Measurements from ENCODE around the gene INMT.

Gene INMT

DNA sequence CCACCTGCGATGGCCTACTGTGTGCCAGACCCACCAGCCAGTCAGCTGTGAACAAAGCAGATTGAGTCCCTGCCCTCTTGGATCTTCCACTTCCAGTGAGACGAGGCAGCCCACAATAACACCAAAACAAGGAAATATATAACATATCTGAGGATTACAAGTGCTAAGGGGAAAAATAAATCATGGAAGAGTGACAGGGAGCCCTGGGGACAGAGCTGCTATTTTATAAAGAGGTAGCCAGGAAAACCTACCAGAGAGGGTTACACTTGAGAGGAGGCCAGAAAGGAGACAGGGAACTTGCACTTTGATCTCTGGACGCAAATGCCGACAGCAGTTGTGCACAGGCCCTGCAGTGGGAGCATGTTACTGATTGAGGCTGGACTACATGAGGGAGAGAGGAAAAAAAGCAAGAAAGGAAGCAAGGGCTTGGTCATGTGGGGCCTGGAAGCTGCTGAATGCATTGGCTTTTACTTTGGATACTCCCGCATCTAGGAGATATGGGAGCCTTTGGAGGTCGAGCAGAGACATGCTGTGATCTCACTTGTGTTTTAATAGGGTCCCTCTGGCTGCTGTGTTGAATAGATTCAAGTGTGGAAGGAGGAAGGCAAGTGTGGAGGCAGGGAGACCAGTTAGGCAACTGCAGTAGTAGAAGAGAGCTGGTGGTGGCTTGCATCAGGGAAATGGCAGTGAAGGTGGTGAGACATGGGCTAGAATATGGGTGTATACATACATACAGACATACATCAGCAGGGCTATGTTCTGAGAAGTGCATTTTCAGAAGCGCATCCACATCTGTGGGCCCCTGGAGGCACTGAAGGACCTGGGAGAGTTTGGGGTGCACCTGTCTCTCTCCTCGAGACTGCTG lies 45.5 kb downstream of the INMT start:
- Histone ChIP-seq H3K4me1 (ENCODE audit: insufficient read depth, low read length, poor library complexity, severe bottlenecking) (peaks cover 23% of the 10 kb centered on the region), H3K4me3 (ENCODE audit: low read length, poor library complexity, severe bottlenecking) (no peak overlapping the region), H3K9me2 (replicated peaks; ENCODE audit: low read depth, low read length) (no peaks in the 10 kb centered on the region), H2AFZ (ENCODE audit: low read length) (no peak overlapping the region; the same call in 1 of the 2 replicates), H3F3A (ENCODE audit: low read depth) (no peaks in the 10 kb centered on the region), H3K36me3 (ENCODE audit: insufficient read depth, low read length) (no peaks in the 10 kb centered on the region), H3K9me3 (ENCODE audit: insufficient read depth, low read depth, low read length) (no peaks in the 10 kb centered on the region), H3K79me2 (ENCODE audit: insufficient read depth, low read length) (no peaks in the 10 kb centered on the region), H4K20me1 (ENCODE audit: insufficient read depth, low read length, poor library complexity, severe bottlenecking) (no peaks in the 10 kb centered on the region), H3K4me2 (ENCODE audit: low read depth, low read length, poor library complexity, severe bottlenecking) (peak overlapping the region; percentile 35), H3K9ac (ENCODE audit: low read depth, low read length, poor library complexity, severe bottlenecking) (no peak overlapping the region), H3K27me3 (ENCODE audit: insufficient read depth, low read length, poor library complexity, severe bottlenecking) (no peaks in the 10 kb centered on the region)
- no peak for TF ChIP-seq EZH2phosphoT487 (IDR thresholded peaks at IDR 0.05; ENCODE audit: borderline replicate concordance)
- TF ChIP-seq, protein P1, sequence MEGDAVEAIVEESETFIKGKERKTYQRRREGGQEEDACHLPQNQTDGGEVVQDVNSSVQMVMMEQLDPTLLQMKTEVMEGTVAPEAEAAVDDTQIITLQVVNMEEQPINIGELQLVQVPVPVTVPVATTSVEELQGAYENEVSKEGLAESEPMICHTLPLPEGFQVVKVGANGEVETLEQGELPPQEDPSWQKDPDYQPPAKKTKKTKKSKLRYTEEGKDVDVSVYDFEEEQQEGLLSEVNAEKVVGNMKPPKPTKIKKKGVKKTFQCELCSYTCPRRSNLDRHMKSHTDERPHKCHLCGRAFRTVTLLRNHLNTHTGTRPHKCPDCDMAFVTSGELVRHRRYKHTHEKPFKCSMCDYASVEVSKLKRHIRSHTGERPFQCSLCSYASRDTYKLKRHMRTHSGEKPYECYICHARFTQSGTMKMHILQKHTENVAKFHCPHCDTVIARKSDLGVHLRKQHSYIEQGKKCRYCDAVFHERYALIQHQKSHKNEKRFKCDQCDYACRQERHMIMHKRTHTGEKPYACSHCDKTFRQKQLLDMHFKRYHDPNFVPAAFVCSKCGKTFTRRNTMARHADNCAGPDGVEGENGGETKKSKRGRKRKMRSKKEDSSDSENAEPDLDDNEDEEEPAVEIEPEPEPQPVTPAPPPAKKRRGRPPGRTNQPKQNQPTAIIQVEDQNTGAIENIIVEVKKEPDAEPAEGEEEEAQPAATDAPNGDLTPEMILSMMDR (conservative IDR thresholded peaks at IDR 0.05; ENCODE audit: low read length), result no peak

DNA sequence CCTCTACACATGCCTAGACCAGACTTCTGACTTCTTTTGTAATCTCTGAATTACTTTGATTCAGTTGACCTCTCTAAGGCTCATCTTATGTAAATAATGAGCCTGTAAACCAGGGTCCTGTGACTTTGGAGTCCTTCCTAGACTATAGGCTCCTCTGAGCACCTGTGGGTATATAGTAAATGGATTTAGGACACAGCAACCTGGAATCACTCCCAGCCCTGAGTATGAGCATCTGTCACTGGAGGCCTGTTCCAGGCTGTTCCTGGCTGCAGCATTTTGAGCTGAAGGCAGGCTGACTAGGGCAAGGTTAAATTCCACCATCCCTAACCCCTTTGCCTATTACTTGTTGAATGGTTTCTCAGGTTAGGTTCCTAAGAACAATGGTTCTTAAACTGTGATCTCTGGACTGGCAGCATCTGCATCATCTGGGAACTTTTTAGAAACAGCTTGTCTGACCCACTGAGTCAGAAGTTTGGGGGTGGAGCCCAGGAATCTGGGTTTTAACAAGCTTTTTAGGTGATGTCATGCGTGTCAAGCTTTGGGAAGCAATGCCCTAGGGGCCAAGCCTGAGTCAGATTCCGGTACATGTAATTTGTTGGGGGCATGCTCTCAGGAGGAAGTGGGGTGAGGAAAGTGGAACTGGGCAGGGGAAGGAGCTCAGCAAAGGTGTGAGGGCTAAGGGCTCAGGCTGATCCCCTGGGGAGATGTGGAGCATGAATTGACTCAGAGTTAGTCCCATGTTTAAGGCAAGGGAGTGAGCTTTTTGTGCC lies 47.5 kb downstream of the INMT start:
- H3K4me1 ChIP-seq (ENCODE audit: insufficient read depth, low read length, poor library complexity, severe bottlenecking), result peaks cover 23% of the 10 kb centered on the region
- H2AFZ ChIP-seq (ENCODE audit: low read length), result no peak overlapping the region
- no peaks in the 10 kb centered on the region for H4K20me1 ChIP-seq (ENCODE audit: insufficient read depth, low read length, poor library complexity, severe bottlenecking)
- H3K4me3 ChIP-seq (ENCODE audit: low read length, poor library complexity, severe bottlenecking), result no peak overlapping the region
- no peaks in the 10 kb centered on the region for H3K27me3 ChIP-seq (ENCODE audit: insufficient read depth, low read length, poor library complexity, severe bottlenecking)
- H3K9me2 ChIP-seq (replicated peaks; ENCODE audit: low read depth, low read length), result no peaks in the 10 kb centered on the region
- no peaks in the 10 kb centered on the region for H3K36me3 ChIP-seq (ENCODE audit: insufficient read depth, low read length)
- H3K4me2 ChIP-seq (ENCODE audit: low read depth, low read length, poor library complexity, severe bottlenecking), result no peak overlapping the region
- TF ChIP-seq, protein P1 (conservative IDR thresholded peaks at IDR 0.05; ENCODE audit: low read length), result no peak
- no peak for TF ChIP-seq EZH2phosphoT487 (IDR thresholded peaks at IDR 0.05; ENCODE audit: borderline replicate concordance)
- no peaks in the 10 kb centered on the region for H3F3A ChIP-seq (ENCODE audit: low read depth)
- H3K9me3 ChIP-seq (ENCODE audit: insufficient read depth, low read depth, low read length), result no peaks in the 10 kb centered on the region
- no peak overlapping the region for H3K9ac ChIP-seq (ENCODE audit: low read depth, low read length, poor library complexity, severe bottlenecking)
- H3K79me2 ChIP-seq (ENCODE audit: insufficient read depth, low read length), result no peaks in the 10 kb centered on the region

DNA sequence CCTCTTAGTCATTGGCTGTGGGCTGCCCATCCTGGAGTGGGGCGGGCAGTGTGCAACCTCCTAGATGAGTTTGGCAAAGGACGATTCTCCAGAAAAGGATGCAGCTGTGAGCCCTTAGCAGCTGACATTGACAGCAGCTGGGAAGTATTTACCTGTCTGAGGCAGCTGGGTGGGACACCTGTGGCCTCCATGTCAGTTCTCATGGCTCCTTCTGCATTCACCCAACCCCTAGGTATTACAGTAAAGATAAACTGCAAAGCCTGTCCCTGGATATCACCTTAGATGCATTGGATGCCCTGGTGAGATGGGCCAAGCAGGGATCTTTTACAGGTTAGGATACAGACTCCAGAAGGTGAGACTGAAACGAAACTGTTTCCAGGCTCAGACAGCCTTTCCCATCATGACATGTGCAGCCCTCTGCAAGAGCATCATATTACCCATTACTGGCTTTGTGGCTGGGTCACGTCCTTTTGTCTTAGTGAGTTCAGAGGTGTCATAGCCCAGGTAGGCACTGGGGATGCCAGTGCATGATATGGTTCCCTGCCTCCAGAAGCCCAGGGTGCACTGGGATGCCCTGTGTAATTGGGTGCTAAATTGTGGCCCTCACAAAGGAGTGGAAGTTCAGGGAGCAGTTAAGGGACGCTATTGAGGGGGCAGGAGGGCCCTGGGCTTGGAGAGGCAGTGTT lies 48.2 kb downstream of the INMT start:
- TF ChIP-seq, protein P1 (conservative IDR thresholded peaks at IDR 0.05; ENCODE audit: low read length), result no peak
- TF ChIP-seq EZH2phosphoT487 (IDR thresholded peaks at IDR 0.05; ENCODE audit: borderline replicate concordance), result no peak
- Histone ChIP-seq H3K4me2 (ENCODE audit: low read depth, low read length, poor library complexity, severe bottlenecking) (no peak overlapping the region), H3K9me3 (ENCODE audit: insufficient read depth, low read depth, low read length) (no peaks in the 10 kb centered on the region), H4K20me1 (ENCODE audit: insufficient read depth, low read length, poor library complexity, severe bottlenecking) (no peaks in the 10 kb centered on the region), H3K4me3 (ENCODE audit: low read length, poor library complexity, severe bottlenecking) (no peak overlapping the region), H3K9ac (ENCODE audit: low read depth, low read length, poor library complexity, severe bottlenecking) (no peak overlapping the region), H3K9me2 (replicated peaks; ENCODE audit: low read depth, low read length) (no peaks in the 10 kb centered on the region), H3K79me2 (ENCODE audit: insufficient read depth, low read length) (no peaks in the 10 kb centered on the region), H3K27me3 (ENCODE audit: insufficient read depth, low read length, poor library complexity, severe bottlenecking) (no peaks in the 10 kb centered on the region), H3K4me1 (ENCODE audit: insufficient read depth, low read length, poor library complexity, severe bottlenecking) (peaks cover 23% of the 10 kb centered on the region), H3K36me3 (ENCODE audit: insufficient read depth, low read length) (no peaks in the 10 kb centered on the region), H2AFZ (ENCODE audit: low read length) (no peak overlapping the region), H3F3A (ENCODE audit: low read depth) (no peaks in the 10 kb centered on the region)
